Non-pigmented ciliary epithelial cell (primary cell): ENCODE measurements around the gene PIN1.
"Not testable (repeated sequence)": the region's sequence is repeated elsewhere in the genome, so short reads cannot be mapped to it uniquely, and the experiment has no call there.

ENCODE experiments used
- DNase-seq: peaks from one replicate; pipeline ENCODE4 v3.0.0-alpha.2; 2010; ENCODE audit warnings: low read depth

The PIN1 gene

GRCh38 chr19:9818734-9819595, 16.2 kb upstream of the PIN1 start, which contains the start of gene FBXL12:
Gene FBXL12, minus strand, starts transcription at chr19:9819079. Its CDS starts 266 bp downstream, at chr19:9818813.
- DNase-seq, result peak; percentile 98

DNA sequence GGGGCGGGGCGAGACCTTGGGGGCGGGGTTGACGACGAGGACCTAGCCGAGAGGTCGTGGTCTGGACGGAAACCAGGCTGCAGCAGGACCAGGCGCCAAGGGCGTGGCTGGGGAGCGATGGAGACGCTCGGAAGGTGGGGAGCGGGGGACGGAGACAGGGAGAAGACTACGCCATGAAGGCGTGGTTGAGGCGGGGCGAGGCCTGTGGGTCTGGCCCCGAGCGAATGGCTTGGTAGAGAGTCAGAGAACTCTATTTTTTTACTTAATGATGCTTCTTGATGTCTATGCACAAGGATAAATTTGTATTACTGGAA, 15.6 kb upstream of the PIN1 start:
- no peak for DNase-seq

DNA sequence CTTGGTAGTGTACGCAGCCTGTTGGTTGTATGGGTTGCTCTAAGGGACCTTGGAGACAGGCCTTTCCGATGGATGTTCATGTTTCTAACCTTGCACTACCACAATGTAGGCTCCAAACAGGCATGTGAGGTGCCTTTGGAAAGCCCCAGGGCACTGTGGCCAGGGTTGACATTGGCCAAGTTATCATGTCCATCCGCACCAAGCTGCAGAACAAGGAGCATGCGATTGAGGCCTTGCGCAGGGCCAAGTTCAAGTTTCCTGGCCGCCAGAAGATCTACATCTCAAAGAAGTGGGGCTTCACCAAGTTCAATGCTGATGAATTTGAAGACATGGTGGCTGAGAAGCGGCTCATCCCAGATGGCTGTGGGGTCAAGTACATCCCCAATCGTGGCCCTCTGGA, 15.1 kb upstream of the PIN1 start:
- DNase-seq, result not testable (repeated sequence)

DNA sequence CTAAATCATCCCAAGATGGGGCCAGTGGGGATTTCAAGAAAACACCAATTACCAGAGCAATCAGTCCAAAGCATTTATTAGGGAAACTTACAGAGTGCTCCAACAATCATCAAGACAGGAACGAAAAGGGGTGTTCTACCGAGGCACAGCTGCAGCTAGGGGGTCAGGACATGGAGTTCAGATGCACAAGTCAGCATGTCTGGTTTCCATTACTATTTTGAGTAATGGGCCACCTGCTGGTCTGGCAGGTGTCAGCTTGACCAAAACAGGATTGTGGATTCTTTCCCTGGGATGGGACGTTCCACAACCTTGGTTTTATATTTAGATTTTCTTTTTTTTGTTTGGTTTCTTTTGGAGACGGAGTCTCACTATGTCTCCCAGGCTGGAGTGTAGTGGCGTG, 11.3 kb upstream of the PIN1 start:
- no peak for DNase-seq

- DNase-seq, result peak; percentile 36
Observed at GRCh38 chr19:9827289-9828238, 7.6 kb upstream of the PIN1 start, which contains the start of gene UBL5. Gene UBL5, plus strand, starts transcription at chr19:9827918. Its CDS starts 420 bp downstream, at chr19:9828338.

- DNase-seq, result no peak
Observed at GRCh38 chr19:9828551-9829063, 6.5 kb upstream of the PIN1 start.

- DNase-seq, result no peak
Observed at GRCh38 chr19:9834307-9834725, 802 bp upstream of the PIN1 start.

GRCh38 chr19:9835507-9835949, 410 bp downstream of the PIN1 start:
- DNase-seq, result no peak

DNA sequence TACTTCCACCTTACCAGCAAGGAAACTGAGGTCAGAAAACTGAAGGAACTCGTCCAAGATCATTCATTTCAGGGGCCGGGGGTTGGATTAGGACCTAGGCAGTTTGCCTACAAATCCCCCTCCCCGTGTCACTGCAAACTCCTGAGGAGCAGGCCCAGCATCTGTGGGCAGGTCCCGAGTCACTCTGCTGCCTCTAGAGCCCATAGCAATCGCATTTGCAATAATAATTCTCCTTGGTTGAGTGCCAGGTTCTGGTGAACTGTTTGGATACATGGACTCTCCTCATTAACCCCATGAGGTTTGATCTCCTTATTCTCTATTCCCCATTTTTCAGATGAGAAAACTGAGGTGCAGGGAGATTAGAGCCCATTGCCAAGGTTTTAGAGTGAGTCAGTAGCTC, 903 bp downstream of the PIN1 start:
- DNase-seq, result no peak

GRCh38 chr19:9838324-9838723, 3.2 kb downstream of the PIN1 start:
- DNase-seq, result no peak

DNA sequence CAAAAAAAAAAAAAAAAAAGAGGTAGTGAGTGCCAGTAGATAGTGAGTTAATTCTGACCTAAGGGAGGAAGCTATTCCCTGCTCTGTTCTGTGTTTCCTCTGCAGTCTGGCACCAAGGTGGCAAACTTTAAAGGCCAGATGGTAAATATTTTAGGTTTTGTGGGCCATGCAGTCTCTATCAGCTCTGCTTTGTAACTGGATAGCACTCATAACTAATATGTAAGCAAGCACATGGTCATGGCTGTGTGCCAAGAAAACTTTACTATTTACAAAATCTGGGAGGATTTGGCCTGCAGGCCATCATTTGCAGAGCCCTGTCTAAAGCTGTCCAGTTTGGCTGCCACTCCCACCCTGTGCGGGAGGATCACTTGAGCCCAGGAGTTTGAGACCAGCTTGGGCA, 4.3 kb downstream of the PIN1 start:
- no peak for DNase-seq

DNA sequence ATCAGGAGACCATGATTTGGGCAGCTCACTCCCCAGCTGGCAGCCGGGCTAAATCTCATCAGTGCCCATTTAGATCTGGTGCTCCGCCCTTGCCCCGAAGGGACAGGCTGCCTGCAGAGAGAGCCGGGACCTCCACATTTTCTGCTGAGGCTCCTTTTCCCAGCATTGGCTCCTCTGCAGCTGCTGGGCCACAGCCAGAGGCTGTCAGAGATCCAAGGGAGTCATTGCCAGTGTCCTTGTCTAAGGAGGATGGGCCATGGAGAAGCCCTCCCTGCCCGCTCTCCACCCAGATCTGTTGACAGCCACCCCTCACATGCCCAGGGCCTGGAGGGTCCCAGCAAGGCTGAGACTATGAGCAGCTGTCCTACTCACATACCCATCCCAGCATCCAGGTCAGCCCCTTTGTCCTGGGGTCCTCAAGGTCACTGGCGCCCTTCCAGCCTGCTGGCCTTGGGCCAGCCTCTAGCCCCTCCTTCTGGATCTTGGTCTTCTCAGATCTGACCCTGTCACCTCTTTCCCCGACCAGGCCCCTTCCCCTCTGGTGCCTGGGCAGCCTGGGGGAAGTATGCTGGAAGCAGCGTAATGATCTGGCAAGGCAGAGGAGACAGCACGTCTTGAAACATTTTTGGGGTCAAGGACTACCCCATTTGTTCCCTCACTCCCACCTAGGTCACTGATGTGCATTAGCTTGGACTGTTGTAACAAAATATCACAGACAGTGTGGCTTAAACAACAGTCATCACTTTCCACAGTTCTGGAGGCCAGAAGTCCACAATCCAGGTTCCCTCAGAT, 7.9 kb downstream of the PIN1 start:
- no peak for DNase-seq

DNA sequence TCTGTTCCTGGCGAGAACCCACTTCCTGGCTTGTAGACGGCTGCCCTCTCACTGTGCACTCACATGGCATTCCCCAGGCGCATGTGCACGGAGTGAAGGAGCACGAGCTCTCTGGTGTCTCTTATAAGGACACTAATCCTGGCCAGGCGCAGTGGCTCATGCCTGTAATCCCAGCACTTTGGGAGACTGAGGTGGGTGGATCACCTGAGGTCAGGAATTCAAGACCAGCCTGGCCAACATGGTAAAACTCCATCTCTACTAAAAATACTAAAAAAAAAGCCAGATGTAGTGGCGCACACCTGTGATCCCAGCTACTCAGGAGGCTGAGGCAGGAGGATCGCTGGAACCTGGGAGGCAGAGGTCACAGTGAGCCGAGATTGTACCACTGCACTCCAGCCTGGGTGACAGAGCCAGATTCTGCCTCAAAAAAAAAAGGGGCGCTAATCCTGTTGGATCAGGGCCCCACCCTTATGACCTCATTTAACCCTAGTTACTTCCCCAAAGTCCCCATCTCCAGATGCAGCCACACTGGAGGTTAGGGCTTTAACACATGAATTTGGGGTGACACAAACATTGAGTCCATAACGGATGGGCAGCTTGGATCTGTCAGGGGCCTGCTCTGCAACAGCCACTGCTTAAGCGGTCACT, 8.6 kb downstream of the PIN1 start:
- not testable (repeated sequence) for DNase-seq

DNA sequence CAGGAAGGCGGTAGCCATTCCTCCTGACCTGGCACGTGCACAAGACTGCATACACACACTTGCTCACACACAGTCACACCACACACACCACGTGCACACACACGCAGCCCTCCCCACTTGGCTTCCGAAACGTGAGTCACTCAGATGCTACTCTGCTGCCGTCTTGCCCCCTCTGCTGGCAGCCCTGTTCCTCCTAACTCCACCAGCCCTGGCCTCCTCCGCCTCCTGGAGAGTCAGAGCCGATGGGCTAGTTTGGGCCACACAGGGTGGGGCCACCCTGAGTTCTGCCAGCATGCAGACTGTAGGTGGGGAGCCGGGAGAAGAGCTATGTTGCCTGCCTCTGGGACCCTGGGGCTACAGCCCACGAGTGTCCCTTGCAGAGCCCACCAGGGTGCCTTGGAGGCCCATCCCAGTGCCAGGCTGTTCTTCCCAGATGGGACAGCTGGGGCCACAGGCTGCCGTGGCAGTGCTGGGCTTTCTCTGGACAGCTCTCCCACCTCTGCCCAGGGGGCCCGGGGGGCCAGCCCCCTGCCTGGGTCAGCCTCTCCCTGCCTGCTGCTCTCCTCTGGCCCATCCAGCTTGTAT, 12.1 kb downstream of the PIN1 start:
- peak; percentile 75 for DNase-seq

- DNase-seq, result no peak
Observed at GRCh38 chr19:9848060-9848459, 12.9 kb downstream of the PIN1 start.

DNA sequence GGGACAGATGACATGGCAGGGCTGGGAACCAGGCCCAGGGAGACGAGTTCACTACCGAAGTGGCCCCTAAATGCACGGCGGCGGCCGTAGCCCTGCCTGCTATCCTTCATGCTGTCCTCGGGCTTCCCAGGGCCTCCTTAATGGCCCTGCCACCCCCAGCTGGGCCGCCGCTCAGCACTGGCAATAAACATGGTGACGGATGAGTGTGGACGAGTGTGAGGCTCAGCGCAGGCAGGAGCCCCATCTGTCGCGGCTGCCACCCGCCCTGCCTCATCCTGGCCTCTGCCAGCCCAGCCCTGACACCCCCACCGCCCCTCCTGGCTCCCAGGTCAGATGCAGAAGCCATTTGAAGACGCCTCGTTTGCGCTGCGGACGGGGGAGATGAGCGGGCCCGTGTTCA, 13.6 kb downstream of the PIN1 start:
- no peak for DNase-seq

DNA sequence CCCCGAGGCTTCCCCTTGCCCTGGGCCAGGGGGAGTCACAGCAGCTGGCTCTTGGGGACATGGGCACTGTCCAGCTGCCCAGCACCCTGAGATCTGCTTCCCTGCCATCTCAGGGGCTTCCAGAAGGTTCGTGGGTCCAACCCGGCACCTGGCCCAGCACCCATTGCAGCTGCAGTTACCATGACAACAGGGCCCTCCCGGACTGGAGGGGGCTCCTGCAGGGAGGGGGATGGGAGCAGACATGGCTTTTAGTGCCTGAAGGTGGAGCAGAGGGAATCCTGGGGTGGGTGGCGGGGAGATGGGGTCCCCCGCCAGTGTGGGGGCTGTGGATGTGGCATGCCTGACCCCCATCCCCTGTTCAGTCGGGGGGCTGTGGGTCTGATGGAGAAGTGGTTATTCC, 14.7 kb downstream of the PIN1 start:
- no peak for DNase-seq

DNA sequence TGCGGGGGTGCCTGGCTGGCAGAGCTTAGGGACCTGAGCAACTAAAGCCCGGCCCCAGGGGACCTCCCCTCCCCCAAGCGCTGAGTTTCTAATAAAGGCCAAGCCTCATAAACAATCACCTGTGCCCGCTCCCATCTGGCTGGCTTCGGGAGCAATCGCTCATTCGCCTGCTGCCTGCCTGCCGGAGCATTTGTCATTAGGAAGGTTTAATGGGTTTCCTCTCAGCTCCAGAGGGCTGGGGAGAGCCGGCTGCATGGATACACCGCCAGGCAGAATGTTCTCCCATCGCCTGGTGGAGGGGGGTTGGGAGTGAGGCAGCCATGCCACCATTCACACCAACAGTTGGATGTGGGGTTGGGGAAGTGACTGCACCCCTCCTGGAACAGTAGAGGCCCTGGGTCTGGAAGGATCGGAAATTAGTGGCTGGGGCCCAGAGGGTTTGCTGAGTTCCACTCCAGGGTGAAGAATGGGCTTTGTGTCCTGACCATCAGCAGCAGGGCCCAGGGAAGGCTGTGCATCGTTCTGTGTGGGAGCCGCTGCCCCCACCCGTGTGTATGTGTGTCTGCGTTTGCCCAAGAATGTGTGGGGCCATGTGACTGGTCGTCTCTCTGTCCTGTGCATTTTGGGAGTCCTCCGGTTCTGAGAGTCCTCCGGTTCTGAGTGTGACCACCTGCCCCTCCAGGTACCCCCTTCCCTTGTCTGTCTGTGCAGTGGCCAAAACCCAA, 15.3 kb downstream of the PIN1 start:
- DNase-seq, result no peak

- no peak for DNase-seq
Observed at GRCh38 chr19:9854282-9854846, 19.2 kb downstream of the PIN1 start.

GRCh38 chr19:9856609-9857008, 21.5 kb downstream of the PIN1 start:
- no peak for DNase-seq
